IMR-90 (cell line): ENCODE measurements around the gene ASNSD1. TPM values are rescaled to one million over a fixed set of nuclear protein-coding genes. Genes with fewer than 3 reads are reported as not detected.

ENCODE experiments used
- ATAC-seq: fragments of 200-7000 bp; cut with Tn5 transposase; 2 replicates; pipeline ENCODE4 v1.9.1; 2020; ENCODE audit warnings: low read depth, mild to moderate bottlenecking, moderate library complexity
- BruUV-seq: library from RNA; stranded (reverse); fragments of 400-500 nt; replicated peaks from 2 replicates; lab custom pipeline; 2021; lab: Mats Ljungman, UMichigan
- CTCF ChIA-PET: fragments of 300-600 bp; formaldehyde crosslinking; extraction: SDS; loops from one replicate; lab custom pipeline; 2021; ENCODE audit warnings: antibody characterized with exemption; lab: Yijun Ruan, JAX
- POLR2A ChIA-PET: fragments of 300-600 bp; sonication (Branson Sonifier 250); formaldehyde crosslinking; loops from one replicate; lab custom pipeline; 2022; ENCODE audit warnings: antibody characterized with exemption; ENCODE audit not compliant: unreplicated experiment; lab: Charles Lee
- DNase-seq: peaks from one replicate; pipeline ENCODE4 v3.0.0; 2013
- H2AFZ ChIP-seq: replicated peaks from 2 replicates; pipeline ENCODE3; 2013; ENCODE audit warnings: low read length, mild to moderate bottlenecking; ENCODE audit not compliant: poor library complexity
- H2AK5ac ChIP-seq: 2 replicates; pipeline ENCODE4 v1.6.1; 2013; ENCODE audit warnings: low read depth, low read length, inconsistent platforms
- H2AK9ac ChIP-seq: replicated peaks from 2 replicates; pipeline ENCODE3; 2013; ENCODE audit warnings: mild to moderate bottlenecking, low read depth, low read length, moderate library complexity; ENCODE audit not compliant: poor library complexity
- H2BK120ac ChIP-seq: 2 replicates; pipeline ENCODE4 v1.6.1; 2013; ENCODE audit warnings: low read depth, low read length, inconsistent platforms
- H2BK15ac ChIP-seq: 3 replicates; pipeline ENCODE4 v1.6.1; 2013; ENCODE audit warnings: low read depth, low read length, inconsistent platforms
- H2BK20ac ChIP-seq: 2 replicates; pipeline ENCODE4 v1.6.1; 2013; ENCODE audit warnings: low read depth, mild to moderate bottlenecking, inconsistent platforms, low read length, moderate library complexity
- H2BK5ac ChIP-seq: 2 replicates; pipeline ENCODE4 v1.6.1; 2013; ENCODE audit warnings: mild to moderate bottlenecking, low read depth, low read length, inconsistent platforms; ENCODE audit not compliant: poor library complexity, severe bottlenecking
- H3K14ac ChIP-seq: replicated peaks from 2 replicates; pipeline ENCODE4 v1.6.1; 2013; ENCODE audit warnings: low read depth, low read length, inconsistent platforms
- H3K18ac ChIP-seq: 2 replicates; pipeline ENCODE4 v1.6.1; 2013; ENCODE audit warnings: low read depth, low read length, control low read depth
- H3K23ac ChIP-seq: 2 replicates; pipeline ENCODE4 v1.6.1; 2013; ENCODE audit warnings: low read depth, low read length, inconsistent platforms
- H3K27ac ChIP-seq: 2 replicates; pipeline ENCODE4 v1.5.1; 2013; ENCODE audit warnings: mild to moderate bottlenecking, control low read depth, low read length; ENCODE audit not compliant: insufficient read depth
- H3K27me3 ChIP-seq: 2 replicates; pipeline ENCODE4 v1.6.1; 2013; ENCODE audit warnings: low read length; ENCODE audit not compliant: control insufficient read depth, insufficient read depth
- H3K36me3 ChIP-seq: 2 replicates; pipeline ENCODE4 v1.6.1; 2013; ENCODE audit warnings: low read length, mixed read lengths; ENCODE audit not compliant: control insufficient read depth, insufficient read depth
- H3K4ac ChIP-seq: 2 replicates; pipeline ENCODE4 v1.6.1; 2013; ENCODE audit warnings: low read depth, low read length, inconsistent platforms
- H3K4me1 ChIP-seq: 2 replicates; pipeline ENCODE4 v1.6.1; 2013; ENCODE audit warnings: low read length, mixed read lengths; ENCODE audit not compliant: control insufficient read depth, insufficient read depth
- H3K4me2 ChIP-seq: 2 replicates; pipeline ENCODE4 v1.6.1; 2013; ENCODE audit warnings: low read depth, mild to moderate bottlenecking, control low read depth, low read length, moderate library complexity
- H3K4me3 ChIP-seq: 2 replicates; pipeline ENCODE4 v1.5.1; 2013; ENCODE audit warnings: low read depth, mild to moderate bottlenecking, control low read depth, low read length, moderate library complexity; ENCODE audit not compliant: insufficient read depth
- H3K56ac ChIP-seq: 2 replicates; pipeline ENCODE4 v1.6.1; 2013; ENCODE audit warnings: low read length, inconsistent platforms; ENCODE audit not compliant: insufficient read depth; ENCODE audit errors: extremely low read depth
- H3K79me1 ChIP-seq, 2 experiments: 2 replicates each; pipeline ENCODE4 v1.6.1; 2013; ENCODE audit warnings: low read length in 2 of 2, inconsistent platforms in 1 of 2, low read depth in 1 of 2
- H3K9ac ChIP-seq: 2 replicates; pipeline ENCODE4 v1.6.1; 2013; ENCODE audit warnings: low read depth, low read length, control low read depth
- H3K9me1 ChIP-seq: 2 replicates; pipeline ENCODE4 v1.6.1; 2013; ENCODE audit warnings: low read length, inconsistent platforms; ENCODE audit not compliant: insufficient read depth
- H3K9me3 ChIP-seq: 2 replicates; pipeline ENCODE4 v1.6.1; 2013; ENCODE audit warnings: low read length; ENCODE audit not compliant: control insufficient read depth, insufficient read depth
- H4K20me1 ChIP-seq: 2 replicates; pipeline ENCODE4 v1.6.1; 2013; ENCODE audit warnings: low read length, inconsistent platforms; ENCODE audit not compliant: insufficient read depth
- H4K5ac ChIP-seq: 2 replicates; pipeline ENCODE4 v1.6.1; 2013; ENCODE audit warnings: mild to moderate bottlenecking, low read depth, low read length, control low read depth
- H4K8ac ChIP-seq, 2 experiments: 2 replicates each; pipeline ENCODE4 v1.6.1; 2013; ENCODE audit warnings: low read depth in 2 of 2, low read length in 2 of 2, control low read depth in 1 of 2, inconsistent platforms in 1 of 2
- H4K91ac ChIP-seq: 2 replicates; pipeline ENCODE4 v1.6.1; 2013; ENCODE audit warnings: low read depth, low read length, inconsistent platforms; ENCODE audit not compliant: insufficient read depth
- BHLHE40 ChIP-seq: fragments of 150-350 bp; IDR thresholded peaks from 2 replicates; pipeline ENCODE4 v1.6.1; 2016; ENCODE audit warnings: mild to moderate bottlenecking, low read depth, low read length
- CEBPB ChIP-seq: IDR thresholded peaks from 2 replicates; pipeline ENCODE4 v1.6.1; 2012; ENCODE audit warnings: low read depth, low read length, improper control_type of control experiment
- CHD1 ChIP-seq: IDR thresholded peaks from 2 replicates; pipeline ENCODE4 v1.6.1; 2012; ENCODE audit warnings: low read depth, low read length, improper control_type of control experiment
- CTCF ChIP-seq: conservative IDR thresholded peaks from 2 replicates; pipeline ENCODE4 v1.5.1; 2012; ENCODE audit warnings: mild to moderate bottlenecking, low read depth, low read length, improper control_type of control experiment
- FOS ChIP-seq: fragments of 150-350 bp; IDR thresholded peaks from 2 replicates; pipeline ENCODE4 v1.6.1; 2016; ENCODE audit warnings: low read depth, low read length
- MAFK ChIP-seq: IDR thresholded peaks from 2 replicates; pipeline ENCODE4 v1.6.1; 2012; ENCODE audit warnings: low read depth, low read length, improper control_type of control experiment
- MAZ ChIP-seq: IDR thresholded peaks from 2 replicates; pipeline ENCODE4 v1.6.1; 2012; ENCODE audit warnings: low read depth, mild to moderate bottlenecking, low read length, improper control_type of control experiment, moderate library complexity, borderline replicate concordance
- POLR2A ChIP-seq: IDR thresholded peaks from 2 replicates; pipeline ENCODE4 v1.6.1; 2012; ENCODE audit warnings: mild to moderate bottlenecking, low read depth, low read length
- RAD21 ChIP-seq: IDR thresholded peaks from 2 replicates; pipeline ENCODE4 v1.6.1; 2012; ENCODE audit warnings: low read length, improper control_type of control experiment
- RCOR1 ChIP-seq: IDR thresholded peaks from 2 replicates; pipeline ENCODE4 v1.6.1; 2012; ENCODE audit warnings: mild to moderate bottlenecking, low read length, improper control_type of control experiment; ENCODE audit not compliant: insufficient replicate concordance
- RFX5 ChIP-seq: IDR thresholded peaks from 2 replicates; pipeline ENCODE4 v1.8.0; 2012; ENCODE audit warnings: low read depth, mild to moderate bottlenecking, low read length, moderate library complexity
- USF2 ChIP-seq: fragments of 150-350 bp; IDR thresholded peaks from 2 replicates; pipeline ENCODE4 v1.6.1; 2017; ENCODE audit warnings: mild to moderate bottlenecking, antibody characterized with exemption, low read length, low read depth
- WGBS, 2 experiments: methylation state at CpG; one replicate each; pipeline versions ENCODE4 v1.1.5 to v1.1.7; 2013; ENCODE audit warnings: missing lambda C conversion rate in 2 of 2; ENCODE audit not compliant: insufficient read length in 1 of 2; ENCODE audit errors: extremely low coverage in 2 of 2; 5-methylcytosine and 5-hydroxymethylcytosine counted together
- dilution Hi-C: fragments of 300-500 bp; cut with HindIII; formaldehyde crosslinking; loops from one replicate; pipeline ENCODE4 v1.14.3; 2018; ENCODE audit warnings: low sequenced_read_pairs; ENCODE audit not compliant: unreplicated experiment
- in situ Hi-C: fragments of 300-500 bp; cut with MboI; formaldehyde crosslinking; loops from 3 replicates; pipeline ENCODE4 v1.14.3; 2019; ENCODE audit warnings: low sequenced_read_pairs, inconsistent platforms, mixed read lengths
- intact Hi-C: fragments of 100-400 bp; cut with micrococcal nuclease; formaldehyde crosslinking; loops from 2 replicates; pipeline ENCODE4 v1.10.0; 2022
- polyA plus RNA-seq, 3 experiments: library from polyadenylated mRNA; depleted of rRNA; stranded (reverse); fragments of >200 nt; gene quantifications; 2 replicates each; pipeline ENCODE4 v1.2.3, GENCODE V29; 2012; ENCODE audit warnings: low replicate concordance in 1 of 3
- total RNA-seq: library from RNA; depleted of rRNA; stranded (reverse); fragments of >200 nt; gene quantifications from 2 replicates; pipeline ENCODE4 v1.2.3, GENCODE V29; 2012

ASNSD1 gene
- total and polyA plus RNA-seq, 2 of the 4 experiments (the other 2 are of a cell fraction): 29.1 to 35.7 TPM

GRCh38 chr2:189700681-189701080 lies 39.4 kb downstream of the ASNSD1 start:
- DNase-seq: no peak

More at GRCh38 chr2:189700681-189701080, 39.4 kb downstream of the ASNSD1 start:
- POLR2A ChIA-PET: no interaction called here
- in situ Hi-C loops: no loop called here
- CTCF ChIA-PET: interaction anchor here (1.5 kb wide), 1 partner anchor 8 kb away, joined by 6 read pairs; no protein-coding TSS in a partner anchor
- Histone ChIP-seq H2AFZ (no peak overlapping the region), H3K18ac (no peak overlapping the region), H3K4ac (no peak overlapping the region), H4K5ac (no peak overlapping the region), H3K27me3 (no peaks in the 10 kb centered on the region), H4K20me1 (no peaks in the 10 kb centered on the region), H2BK20ac (no peak overlapping the region), H3K4me2 (no peak overlapping the region), H3K9me3 (no peaks in the 10 kb centered on the region), H3K56ac (no peak overlapping the region), H3K23ac (no peak overlapping the region), H3K36me3 (no peaks in the 10 kb centered on the region), H3K27ac (no peak overlapping the region), H3K79me1 (no peaks in the 10 kb centered on the region), H2BK15ac (no peak overlapping the region), H4K8ac (no peak overlapping the region), H3K9me1 (no peaks in the 10 kb centered on the region), H2AK9ac (no peak overlapping the region), H4K91ac (no peak overlapping the region), H2BK5ac (no peak overlapping the region), H3K4me1 (no peaks in the 10 kb centered on the region), H3K4me3 (no peak overlapping the region), H3K14ac (no peak overlapping the region), H3K9ac (no peak overlapping the region), H2AK5ac (no peak overlapping the region), H2BK120ac (no peak overlapping the region)
- ATAC-seq: no peak
- intact Hi-C loops: no loop called here
- dilution Hi-C loops: no loop called here
- BruUV-seq: no TSS peak
- TF ChIP-seq CEBPB (no peak), FOS (no peak), CHD1 (no peak), CTCF (no peak), USF2 (no peak), POLR2A (no peak), MAZ (no peak), RCOR1 (no peak), RFX5 (no peak), MAFK (no peak), BHLHE40 (no peak), RAD21 (no peak)
- WGBS, 2 experiments: no CpG with 5 or more reads among the region's 2 CpGs
